Neural cell (in vitro differentiated cells): Measurements from ENCODE around the gene USP9X. TPM values are rescaled to one million over a fixed set of nuclear protein-coding genes. Genes with fewer than 3 reads are reported as not detected.

Experiments used
- H2AFZ ChIP-seq: fragments of 200-600, 300-800 bp; sonication (generic), shearing (Covaris generic); 2 replicates; pipeline ENCODE4 v1.6.0; 2014; ENCODE audit warnings: low read depth, mild to moderate bottlenecking, antibody characterized with exemption, low read length, moderate library complexity
- H3F3A ChIP-seq: fragments of 200-600 bp; shearing (Covaris generic); 2 replicates; pipeline ENCODE4 v1.6.1; 2016; ENCODE audit warnings: mild to moderate bottlenecking, moderate library complexity, mixed read lengths, antibody characterized with exemption, low read length; ENCODE audit not compliant: insufficient read depth, poor library complexity, severe bottlenecking
- H3K27ac ChIP-seq: fragments of 200-600, 300-800 bp; sonication (generic), shearing (Covaris generic); 2 replicates; pipeline ENCODE4 v1.5.1; 2014; ENCODE audit warnings: mild to moderate bottlenecking, low read length, moderate library complexity
- H3K27me3 ChIP-seq: fragments of 300-800, 200-600 bp; sonication (generic), shearing (Covaris generic); 2 replicates; pipeline ENCODE4 v1.6.0; 2014; ENCODE audit warnings: mild to moderate bottlenecking, low read depth, low read length, moderate library complexity; ENCODE audit not compliant: insufficient read depth
- H3K36me3 ChIP-seq: fragments of 300-800, 200-600 bp; sonication (generic), shearing (Covaris generic); 2 replicates; pipeline ENCODE4 v1.5.1; 2014; ENCODE audit warnings: mild to moderate bottlenecking, antibody characterized with exemption, low read length, moderate library complexity; ENCODE audit not compliant: insufficient read depth
- H3K4me2 ChIP-seq: fragments of 300-800, 200-600 bp; sonication (generic), shearing (Covaris generic); 2 replicates; pipeline ENCODE4 v1.6.0; 2014; ENCODE audit warnings: mild to moderate bottlenecking, low read length
- H3K4me3 ChIP-seq: fragments of 300-800, 200-600 bp; sonication (generic), shearing (Covaris generic); 2 replicates; pipeline ENCODE4 v1.5.1; 2014; ENCODE audit warnings: mild to moderate bottlenecking, low read length, moderate library complexity
- H3K79me2 ChIP-seq: fragments of 200-600 bp; shearing (Covaris generic); replicated peaks from 2 replicates; pipeline ENCODE4 v1.6.0; 2014; ENCODE audit warnings: mild to moderate bottlenecking, low read length, moderate library complexity; ENCODE audit not compliant: insufficient read depth
- H3K9ac ChIP-seq: fragments of 300-800, 200-600 bp; sonication (generic), shearing (Covaris generic); 2 replicates; pipeline ENCODE4 v1.6.1; 2016; ENCODE audit warnings: mild to moderate bottlenecking, low read length, mixed read lengths
- H3K9me2 ChIP-seq: fragments of 200-600 bp; shearing (Covaris generic); 2 replicates; pipeline ENCODE4 v1.6.1; 2016; ENCODE audit warnings: mild to moderate bottlenecking, low read length, mixed read lengths; ENCODE audit not compliant: insufficient read depth
- H3K9me3 ChIP-seq: fragments of 200-600, 300-800 bp; sonication (generic), shearing (Covaris generic); 2 replicates; pipeline ENCODE4 v1.6.1; 2016; ENCODE audit warnings: mild to moderate bottlenecking, mixed run types, low read length, moderate library complexity, mixed read lengths
- H4K20me1 ChIP-seq: fragments of 200-600 bp; shearing (Covaris generic); 2 replicates; pipeline ENCODE4 v1.6.1; 2016; ENCODE audit warnings: mild to moderate bottlenecking, mixed run types; ENCODE audit not compliant: insufficient read depth
- CTCF ChIP-seq: fragments of 450-650 bp; IDR thresholded peaks from 2 replicates; pipeline ENCODE4 v1.5.1; 2014; ENCODE audit warnings: antibody characterized with exemption, mild to moderate bottlenecking, moderate library complexity; ENCODE audit not compliant: poor library complexity, severe bottlenecking
- EP300 ChIP-seq: fragments of 450-650 bp; conservative IDR thresholded peaks from 2 replicates; pipeline ENCODE4 v1.6.1; 2014; ENCODE audit warnings: antibody characterized with exemption, mild to moderate bottlenecking, moderate library complexity; ENCODE audit not compliant: poor library complexity, severe bottlenecking
- EZH2 ChIP-seq: fragments of 200-600, 300-800 bp; shearing (Covaris generic), sonication (generic); IDR thresholded peaks from 2 replicates; pipeline ENCODE4 v1.6.1; 2014; ENCODE audit warnings: antibody characterized with exemption, low read length, borderline replicate concordance, mild to moderate bottlenecking; ENCODE audit not compliant: insufficient read depth, poor library complexity, severe bottlenecking
- MXI1 ChIP-seq: fragments of 450-650 bp; conservative IDR thresholded peaks from 2 replicates; pipeline ENCODE4 v1.6.1; 2014; ENCODE audit warnings: antibody characterized with exemption, mild to moderate bottlenecking; ENCODE audit not compliant: poor library complexity, severe bottlenecking
- POLR2AphosphoS5 ChIP-seq: IDR thresholded peaks from 2 replicates; pipeline ENCODE4 v1.6.1; 2012
- RAD21 ChIP-seq: fragments of 450-650 bp; conservative IDR thresholded peaks from 2 replicates; pipeline ENCODE4 v1.6.1; 2014; ENCODE audit warnings: antibody characterized with exemption, mild to moderate bottlenecking, moderate library complexity
- REST ChIP-seq: IDR thresholded peaks from 2 replicates; pipeline ENCODE4 v1.6.1; 2012; ENCODE audit warnings: borderline replicate concordance
- SMC3 ChIP-seq: fragments of 450-650 bp; conservative IDR thresholded peaks from 2 replicates; pipeline ENCODE4 v1.6.1; 2014; ENCODE audit warnings: antibody characterized with exemption, mild to moderate bottlenecking, moderate library complexity; ENCODE audit not compliant: poor library complexity
- TAF1 ChIP-seq: IDR thresholded peaks from 2 replicates; pipeline ENCODE4 v1.6.1; 2012; ENCODE audit warnings: low read depth
- polyA plus RNA-seq: library from polyadenylated mRNA; depleted of rRNA; stranded (reverse); fragments of >200 nt; gene quantifications from 2 replicates; pipeline ENCODE4 v1.2.3, GENCODE V29; 2014

USP9X gene
- polyA plus RNA-seq, 1 donor from 2014 or later, result 36.1 TPM

DNA sequence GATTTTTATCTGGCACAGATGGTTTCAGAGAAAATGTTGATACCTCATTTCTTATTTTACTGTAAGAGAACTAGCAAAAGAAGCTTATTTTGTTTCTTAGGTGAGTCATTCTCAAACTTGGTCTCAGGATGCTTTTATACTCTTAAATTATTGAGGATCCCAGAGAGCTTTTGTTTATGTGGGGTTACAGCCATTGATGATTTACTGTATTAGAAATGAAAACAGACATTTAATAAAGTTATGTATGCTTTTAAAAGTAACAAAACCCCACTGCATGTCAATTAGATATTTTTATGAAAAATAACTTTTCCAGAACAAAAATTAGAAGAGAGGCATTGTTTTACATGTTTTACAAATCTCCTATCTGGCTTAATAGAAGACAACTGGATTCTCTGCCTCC lies 12.1 kb downstream of the USP9X start:
- H3K79me2 ChIP-seq, result peaks cover 54% of the 10 kb centered on the region
- TF ChIP-seq SMC3, result no peak
- no peak for TF ChIP-seq REST
- no peak for TF ChIP-seq RAD21
- no peak for TF ChIP-seq EZH2
- no peak for TF ChIP-seq TAF1
- TF ChIP-seq EP300, result no peak
- no peak for TF ChIP-seq CTCF
- TF ChIP-seq POLR2AphosphoS5, result no peak
- TF ChIP-seq MXI1, result no peak
- no peaks in the 10 kb centered on the region for H3F3A ChIP-seq
- H3K27me3 ChIP-seq, result no peaks in the 10 kb centered on the region
- H3K27ac ChIP-seq, result no peak overlapping the region
- no peak overlapping the region for H3K4me2 ChIP-seq
- H3K9me2 ChIP-seq, result no peaks in the 10 kb centered on the region
- no peaks in the 10 kb centered on the region for H3K36me3 ChIP-seq
- H3K9ac ChIP-seq, result no peak overlapping the region
- H3K9me3 ChIP-seq, result no peaks in the 10 kb centered on the region
- H4K20me1 ChIP-seq, result no peaks in the 10 kb centered on the region
- H3K4me3 ChIP-seq, result no peak overlapping the region
- H2AFZ ChIP-seq, result no peak overlapping the region

- Histone ChIP-seq H3K9me3 (no peaks in the 10 kb centered on the region), H2AFZ (no peak overlapping the region), H3K36me3 (no peaks in the 10 kb centered on the region), H3K79me2 (peaks cover 49% of the 10 kb centered on the region), H3K4me3 (no peak overlapping the region), H3F3A (no peaks in the 10 kb centered on the region), H3K27me3 (no peaks in the 10 kb centered on the region), H3K27ac (no peak overlapping the region), H4K20me1 (no peaks in the 10 kb centered on the region), H3K4me2 (no peak overlapping the region), H3K9me2 (no peaks in the 10 kb centered on the region), H3K9ac (no peak overlapping the region)
- TF ChIP-seq MXI1 (no peak), EZH2 (no peak), POLR2AphosphoS5 (no peak), CTCF (no peak), TAF1 (no peak), SMC3 (no peak), RAD21 (no peak), EP300 (no peak), REST (no peak)
Measured at GRCh38 chrX:41100200-41100599, 15.0 kb downstream of the USP9X start.
